CD4-positive, alpha-beta T cell treated with Interleukin-4 for 4 hours (primary cell): ENCODE data around the gene COPB1.

ENCODE experiments used
- DNase-seq: peaks from one replicate; pipeline ENCODE4 v3.0.0-alpha.2; 2020

The COPB1 gene

DNA sequence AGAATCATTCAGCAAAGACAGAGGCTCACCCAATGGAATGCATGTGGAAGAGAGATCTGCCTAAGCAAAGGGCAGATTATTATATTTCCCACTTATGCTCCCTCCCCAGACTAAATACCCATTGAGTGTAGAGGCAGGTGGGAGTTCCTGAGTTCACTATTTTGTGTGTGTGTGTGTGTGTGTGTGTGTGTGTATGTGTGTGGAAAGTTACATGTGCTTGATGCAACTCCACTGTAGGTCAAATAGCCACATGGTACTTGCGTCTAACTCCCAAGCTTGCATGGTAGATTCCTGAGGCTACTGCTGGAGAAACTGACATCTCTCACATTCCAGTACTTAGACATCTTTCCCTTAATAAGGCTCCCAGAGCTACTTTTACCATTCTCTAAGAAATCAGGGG is 3.4 kb upstream of the COPB1 start:
- no peak for DNase-seq

DNA sequence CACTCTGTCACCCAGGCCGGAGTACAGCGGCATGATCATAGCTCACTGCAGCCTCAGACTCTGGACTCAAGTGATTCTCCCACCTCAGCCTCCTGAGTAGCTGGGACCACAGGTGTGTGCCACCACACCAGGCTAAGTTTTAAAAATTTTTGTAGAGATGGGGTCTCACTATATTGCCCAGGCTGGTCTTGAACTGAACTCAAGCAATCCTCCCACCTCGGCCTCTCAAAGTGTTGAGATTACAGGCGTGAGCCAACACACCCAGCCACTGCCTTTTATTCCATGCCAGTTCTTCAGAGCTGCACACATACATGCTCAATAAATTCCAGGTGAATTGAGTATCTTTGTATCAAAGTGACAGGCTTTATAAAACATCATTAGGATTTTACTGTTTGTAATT is 2.4 kb upstream of the COPB1 start:
- DNase-seq = no peak

DNA sequence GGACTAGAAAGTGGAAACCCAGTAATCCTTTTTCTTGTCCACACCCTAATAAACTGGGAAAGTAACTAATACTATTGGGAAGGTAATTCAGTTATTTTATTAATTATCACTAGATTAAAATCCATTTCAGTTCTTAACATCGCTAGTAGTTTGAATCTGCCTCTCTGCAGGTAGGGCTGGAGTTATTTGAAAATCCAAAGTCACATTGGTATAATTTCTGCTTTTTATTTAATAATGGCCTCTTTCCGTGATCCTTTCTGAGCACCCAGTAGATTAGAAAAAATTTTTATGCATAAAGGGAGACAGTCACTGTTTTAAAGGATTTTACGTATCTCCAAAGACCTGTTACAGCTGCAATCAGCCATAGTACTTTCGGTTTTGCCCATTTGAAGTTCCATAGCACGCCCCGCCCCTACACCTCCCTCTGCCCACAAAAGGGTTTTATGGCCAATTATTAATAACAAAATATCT is 605 bp upstream of the COPB1 start:
- DNase-seq = peak; percentile 71

DNA sequence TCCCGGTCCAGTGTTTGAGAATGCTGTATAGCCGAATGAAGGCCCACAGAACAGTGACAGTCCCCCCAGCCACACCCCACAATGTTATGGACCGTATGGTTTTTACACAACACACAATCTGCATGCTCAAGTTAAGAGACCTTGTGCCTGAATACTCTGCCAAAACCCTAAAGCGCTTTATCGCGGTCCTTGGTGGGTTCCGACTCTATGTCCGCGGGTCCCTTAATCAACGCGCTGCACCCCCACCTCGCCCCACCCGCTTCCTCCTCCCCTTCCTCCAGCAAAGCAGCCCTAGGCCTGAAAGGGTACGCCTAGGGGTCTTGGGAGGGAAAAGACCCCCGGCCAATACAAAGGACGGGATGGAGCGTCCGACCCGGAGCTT is 442 bp downstream of the COPB1 start:
- peak; percentile 29 for DNase-seq

DNA sequence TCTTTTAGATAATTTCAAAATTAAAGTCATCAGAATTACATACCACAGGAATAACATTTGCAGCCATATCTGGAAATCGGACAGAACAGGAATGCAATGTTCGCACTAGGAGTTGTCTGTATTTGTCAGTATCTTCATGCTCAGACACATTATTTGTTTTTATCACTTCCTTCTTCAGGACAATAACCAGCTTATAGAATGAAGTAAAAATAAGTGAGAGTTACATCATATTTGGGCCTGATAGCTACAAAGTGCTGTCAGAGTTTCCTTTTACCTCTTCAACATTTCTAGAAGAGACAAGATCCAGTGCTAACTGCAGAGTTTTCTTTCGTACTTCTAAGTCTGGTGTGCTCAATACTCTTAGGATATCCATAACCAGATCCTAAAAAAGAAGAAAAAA is 18.9 kb downstream of the COPB1 start:
- no peak for DNase-seq

DNA sequence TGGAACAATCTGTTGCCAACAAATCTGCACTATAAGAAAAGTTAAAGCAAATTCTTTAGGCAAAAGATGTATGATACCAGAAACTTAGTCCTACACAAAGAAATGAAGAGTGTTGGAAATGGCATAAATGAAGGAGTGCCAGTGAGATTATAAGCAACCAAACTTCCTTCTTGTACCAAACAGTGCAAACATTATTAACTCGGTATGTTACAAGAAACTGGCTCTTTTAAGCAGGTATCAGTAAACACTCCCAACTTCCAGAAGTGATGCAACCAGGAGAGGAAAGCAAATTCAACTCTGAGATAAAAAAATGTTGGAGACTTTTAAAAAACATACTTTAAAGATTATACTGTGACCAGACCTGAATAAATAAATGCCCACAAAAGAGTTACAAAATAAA is 28.5 kb downstream of the COPB1 start:
- DNase-seq = no peak

DNA sequence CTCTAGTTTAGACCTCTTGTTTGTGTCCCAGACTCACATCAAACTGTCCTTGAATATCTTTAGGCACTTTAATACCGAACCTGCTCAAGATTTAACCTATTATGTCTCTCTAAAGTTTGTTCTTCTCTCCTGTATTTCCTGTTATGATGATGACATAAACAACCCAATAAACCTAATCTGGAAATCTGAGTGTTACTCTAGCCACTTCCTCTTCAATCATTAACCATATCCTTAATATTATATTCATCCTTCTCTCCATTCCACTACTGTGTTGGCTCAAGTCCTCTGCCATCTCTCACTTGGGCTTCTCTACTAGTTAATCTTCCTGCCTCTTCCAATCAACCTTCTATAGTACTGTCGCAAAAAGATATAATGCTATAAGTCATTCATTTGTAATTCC is 36.0 kb downstream of the COPB1 start:
- DNase-seq = no peak

DNA sequence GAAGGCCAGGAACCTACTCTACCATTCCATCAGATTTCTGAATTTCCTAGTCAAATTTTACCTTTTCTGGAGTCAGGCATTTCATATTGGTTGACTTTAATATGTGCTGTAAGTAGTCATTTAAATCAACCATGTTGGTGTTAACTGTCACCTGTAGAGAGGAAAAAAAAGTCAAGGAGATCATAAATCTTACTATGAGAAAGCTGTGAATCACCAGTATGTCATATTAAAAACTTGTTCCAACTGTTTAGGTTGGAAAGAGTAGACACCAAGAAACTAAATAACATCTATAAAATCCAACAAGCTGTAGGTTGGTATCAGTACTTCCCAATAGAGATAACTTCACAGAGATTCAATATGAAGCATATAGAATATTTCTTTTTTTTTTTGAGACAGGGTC is 39.5 kb downstream of the COPB1 start:
- no peak for DNase-seq

DNA sequence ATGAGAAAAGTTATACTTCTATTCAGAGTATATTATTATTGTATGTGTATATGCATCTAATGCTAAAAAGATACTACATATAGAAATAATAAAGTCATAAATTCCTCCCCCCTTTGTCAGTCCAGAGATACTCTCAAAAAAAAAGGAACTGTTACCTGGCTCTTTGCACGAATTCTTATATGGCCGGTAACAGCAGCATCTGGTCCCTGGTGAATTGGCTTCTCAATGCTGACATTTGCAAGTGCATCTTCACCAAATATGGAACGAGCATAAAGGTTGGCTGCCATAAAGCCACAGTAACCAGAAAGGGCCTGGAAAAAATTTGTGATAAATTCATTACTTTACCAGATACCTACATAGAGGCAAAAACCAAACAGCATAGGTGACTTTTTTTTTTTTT is 41.2 kb downstream of the COPB1 start:
- DNase-seq = no peak

DNA sequence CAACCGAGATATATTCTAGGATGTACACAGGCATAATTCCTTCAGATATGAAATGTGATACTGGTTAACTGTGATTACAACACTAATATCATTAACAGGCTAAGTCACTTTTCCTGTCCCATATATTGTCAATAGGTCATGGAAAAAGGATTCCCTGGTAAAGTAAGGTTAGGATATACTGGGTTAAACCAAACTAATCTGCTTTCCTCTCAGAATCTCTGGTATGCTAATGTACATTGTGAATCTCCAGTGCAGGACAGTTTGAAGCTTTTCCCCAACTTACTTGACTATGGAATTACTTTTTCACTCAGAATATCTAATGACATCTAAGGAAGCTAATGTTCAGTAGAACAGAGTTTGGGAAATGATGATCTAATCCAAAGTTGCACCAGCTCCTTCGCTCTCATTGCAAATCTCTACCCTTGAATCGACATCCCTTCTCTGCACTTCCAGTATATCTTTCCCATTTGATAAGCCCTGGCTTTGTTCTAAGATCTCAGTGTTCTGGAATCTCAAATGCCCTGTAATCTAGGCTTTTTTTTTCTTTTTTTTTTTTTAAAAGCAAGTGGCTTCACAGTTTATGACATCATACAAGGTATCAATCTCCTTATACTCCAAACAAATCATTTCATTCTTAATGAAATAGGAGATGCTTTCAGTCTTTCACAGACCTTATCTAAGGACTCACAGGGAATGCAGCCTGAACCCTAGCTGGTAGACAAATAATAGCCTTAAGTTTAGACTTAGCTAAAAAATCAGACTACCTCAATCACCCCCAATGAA is 43.8 kb downstream of the COPB1 start:
- no peak for DNase-seq

DNA sequence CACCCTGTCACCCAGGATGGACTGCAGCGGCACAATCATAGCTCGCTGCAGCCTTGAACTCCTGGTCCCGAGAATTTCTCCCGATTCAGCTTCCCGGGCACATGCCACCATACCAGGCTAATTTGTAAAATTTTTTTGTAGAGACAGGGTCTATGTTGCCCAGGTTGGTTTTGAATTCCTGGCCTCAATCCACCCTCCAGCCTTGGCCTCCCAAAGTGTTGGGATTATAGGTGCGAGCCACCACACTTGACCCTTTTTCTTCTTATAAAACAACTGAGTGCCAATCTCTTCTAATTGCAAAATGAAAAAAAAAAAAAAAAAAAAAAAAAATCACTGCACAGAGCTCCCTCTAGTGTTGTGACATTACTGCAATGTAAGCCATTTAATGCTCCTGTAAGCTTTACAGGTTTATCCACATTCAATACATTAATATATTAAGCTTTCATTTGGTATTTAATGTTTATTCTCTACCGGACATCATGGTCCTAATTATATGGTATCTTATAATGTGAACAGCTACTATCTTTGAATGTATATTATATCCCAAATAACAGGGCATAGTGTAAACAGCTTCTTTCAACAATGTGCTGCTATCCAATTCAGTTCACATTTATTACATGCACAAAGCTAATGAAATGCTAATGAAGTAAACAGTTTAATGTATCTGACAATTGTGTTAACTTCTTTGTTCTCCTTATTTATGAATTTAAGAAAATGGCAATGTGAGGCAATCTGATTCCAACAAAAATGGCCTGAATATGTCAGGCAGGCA is 44.6 kb downstream of the COPB1 start:
- DNase-seq = peak; percentile 8

DNA sequence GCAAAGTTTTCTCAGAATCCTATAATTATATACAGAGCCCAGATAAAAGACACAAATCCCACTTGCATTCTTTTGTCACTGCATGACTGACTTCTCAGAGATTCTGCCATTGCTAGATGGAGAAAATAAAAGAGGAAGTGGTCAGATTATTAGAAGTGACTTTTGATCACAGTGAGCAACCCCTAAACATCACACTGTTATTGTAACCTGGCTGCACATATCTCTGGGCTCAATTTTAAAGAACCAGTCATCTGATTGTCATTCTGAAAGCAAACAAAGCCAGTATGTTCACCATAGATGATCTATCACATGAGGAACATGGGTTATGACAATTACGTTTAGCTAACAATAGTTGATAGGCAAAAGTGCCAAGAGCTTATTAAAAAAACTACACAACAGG is 47.8 kb downstream of the COPB1 start:
- no peak for DNase-seq

DNA sequence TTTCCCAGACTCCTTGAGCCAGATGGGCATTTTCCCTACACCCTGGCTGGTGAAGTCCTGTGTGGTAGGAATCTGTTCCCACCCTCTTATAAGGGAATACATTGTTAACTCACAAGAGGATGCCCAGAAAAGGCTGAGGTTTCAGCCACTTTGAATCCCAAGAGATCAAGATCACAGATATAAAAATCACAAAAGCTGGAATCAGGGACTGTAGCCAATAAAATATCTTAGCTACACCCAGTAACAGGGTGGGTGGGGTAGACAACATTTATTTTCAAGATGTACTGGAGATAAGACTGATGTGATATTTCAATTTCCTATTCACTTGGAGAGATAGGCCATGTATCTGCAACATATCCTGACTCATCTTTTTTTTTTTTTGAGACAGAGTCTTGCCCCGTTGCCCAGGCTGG is 50.3 kb downstream of the COPB1 start:
- no peak for DNase-seq

DNA sequence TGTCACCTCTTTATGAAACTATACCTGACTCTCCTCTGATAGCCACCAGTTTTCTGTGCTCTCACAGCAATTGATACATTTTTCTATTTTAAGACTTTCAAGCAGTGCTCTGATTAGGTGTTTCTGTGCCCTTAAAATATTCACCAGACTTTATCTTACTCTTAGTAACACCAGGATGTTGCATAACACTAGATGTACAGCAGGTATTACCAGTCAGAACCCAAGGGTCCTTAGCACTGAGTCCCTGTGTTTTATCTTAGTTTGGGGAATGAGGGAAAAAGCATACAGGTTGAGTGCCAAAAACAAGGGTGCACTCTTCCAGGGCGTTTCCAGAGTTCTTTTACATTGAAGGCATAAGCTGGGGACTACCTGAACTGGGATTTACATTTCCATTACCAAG is 51.4 kb downstream of the COPB1 start:
- DNase-seq = no peak

DNA sequence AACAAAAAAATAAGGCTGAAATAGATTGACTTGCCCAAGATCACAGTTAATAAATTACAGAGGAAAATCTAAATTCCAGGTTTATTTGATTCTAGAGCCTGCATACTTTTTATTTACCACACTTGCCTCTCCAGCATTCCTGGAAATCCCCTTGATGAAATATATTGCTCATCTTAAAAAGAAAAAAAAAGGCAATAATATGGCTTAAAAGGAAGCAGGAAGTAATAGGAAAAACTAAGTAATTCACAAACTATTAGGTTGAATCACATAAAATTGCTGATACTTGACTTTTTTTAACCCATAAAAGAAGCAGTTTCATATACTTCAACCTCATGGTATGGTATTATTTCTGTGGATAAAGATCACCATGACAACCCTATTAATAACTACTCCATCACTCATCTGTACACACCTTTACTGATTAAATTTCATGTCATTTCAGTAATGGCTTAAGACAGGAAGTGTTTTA is 52.9 kb downstream of the COPB1 start:
- no peak for DNase-seq

DNA sequence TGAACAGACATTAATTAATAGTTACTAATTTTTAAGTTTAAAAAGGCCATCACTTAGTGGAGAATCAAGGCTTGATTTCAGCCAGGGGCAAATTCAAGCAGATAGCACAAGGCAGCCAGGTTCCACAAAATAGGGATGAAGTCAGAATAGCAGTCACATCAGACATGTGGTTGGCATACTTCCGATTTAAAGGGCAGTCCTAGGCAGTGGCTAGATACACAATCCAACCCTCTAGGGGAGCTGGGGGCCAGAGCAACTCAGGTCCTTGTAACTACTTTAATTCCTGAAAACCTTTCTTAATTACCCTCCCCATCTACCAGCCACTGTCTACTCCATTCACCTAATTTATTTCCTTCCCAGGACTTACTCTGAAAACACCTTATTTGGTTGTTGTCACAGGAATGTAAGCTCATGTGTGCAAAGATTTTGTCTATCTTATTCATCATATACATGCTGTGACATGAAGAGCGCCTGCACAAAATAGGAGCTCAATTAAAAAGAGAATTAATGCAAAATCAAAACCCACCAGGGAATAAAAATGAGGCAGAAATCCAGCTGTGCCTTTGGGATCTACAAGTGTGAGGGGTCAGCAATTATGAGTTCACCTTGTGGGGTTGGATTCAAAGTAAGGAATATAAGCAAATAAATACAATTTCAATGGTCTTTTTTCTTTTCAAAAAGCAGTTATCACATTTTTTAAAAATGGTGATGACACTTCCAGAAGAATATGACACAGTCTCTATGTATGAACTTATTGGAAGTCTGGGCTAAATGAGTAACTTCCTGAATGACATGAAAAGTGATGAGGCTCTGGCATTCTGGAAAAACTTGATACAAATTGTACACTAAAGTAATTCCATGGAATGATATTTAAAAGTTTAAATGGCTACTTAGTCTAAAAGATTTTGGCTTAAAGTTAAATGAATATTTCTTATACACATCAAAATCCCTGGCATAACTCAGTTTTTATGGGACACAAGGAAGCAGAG is 53.8 kb downstream of the COPB1 start:
- DNase-seq = no peak

DNA sequence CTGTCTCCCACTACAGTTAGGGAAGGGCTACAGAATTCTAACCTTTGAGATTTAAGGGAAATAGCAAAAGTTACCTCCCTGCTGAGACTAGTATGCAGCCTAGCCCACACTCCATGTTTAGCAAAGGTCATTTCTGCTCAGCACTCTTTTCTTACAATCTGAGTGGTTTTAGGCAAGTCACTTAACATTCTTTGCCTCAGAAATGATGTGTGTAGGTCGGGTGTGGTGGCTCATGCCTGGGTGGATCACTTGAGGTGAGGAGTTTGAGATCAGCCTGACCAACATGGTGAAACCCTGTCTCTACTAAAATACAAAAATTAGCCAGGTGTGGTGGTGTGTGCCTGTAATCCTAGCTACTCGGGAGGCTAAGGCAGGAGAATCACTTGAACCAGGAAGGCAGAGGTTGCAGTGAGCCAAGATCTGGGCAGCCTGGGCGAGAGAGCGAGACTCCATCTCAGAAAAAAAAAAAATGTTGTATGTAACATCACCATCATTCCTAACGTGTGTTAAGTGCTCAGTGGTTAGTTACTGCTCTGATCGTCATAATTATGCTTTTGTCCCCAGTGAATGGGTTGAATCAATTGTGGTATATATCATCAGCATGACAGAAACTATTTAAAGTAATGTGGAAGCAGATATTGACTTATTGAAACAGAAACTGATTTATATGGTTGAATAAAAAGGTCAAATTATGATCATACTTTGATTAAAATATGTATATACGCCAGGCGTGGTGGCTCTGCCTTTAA is 55.0 kb downstream of the COPB1 start:
- DNase-seq = no peak

DNA sequence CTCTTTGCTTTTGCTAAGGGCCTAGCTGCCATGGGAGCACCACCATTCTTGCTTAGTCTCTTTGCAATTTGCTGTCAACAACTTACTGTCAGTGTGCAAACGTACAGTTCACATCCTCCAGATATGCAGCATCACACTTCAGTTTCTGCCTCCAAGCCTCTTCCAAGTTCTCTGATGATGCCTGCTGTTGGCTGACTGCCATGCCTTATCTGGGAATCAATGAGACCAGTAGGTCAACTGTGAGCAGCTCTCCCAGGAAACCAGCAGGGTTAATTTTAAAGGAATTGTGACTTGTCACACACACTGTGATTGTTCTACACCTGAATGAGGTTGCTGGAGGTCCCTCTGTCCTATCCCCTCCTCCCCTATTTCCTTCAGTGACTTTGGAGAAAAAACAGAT is 56.0 kb downstream of the COPB1 start:
- DNase-seq = no peak

DNA sequence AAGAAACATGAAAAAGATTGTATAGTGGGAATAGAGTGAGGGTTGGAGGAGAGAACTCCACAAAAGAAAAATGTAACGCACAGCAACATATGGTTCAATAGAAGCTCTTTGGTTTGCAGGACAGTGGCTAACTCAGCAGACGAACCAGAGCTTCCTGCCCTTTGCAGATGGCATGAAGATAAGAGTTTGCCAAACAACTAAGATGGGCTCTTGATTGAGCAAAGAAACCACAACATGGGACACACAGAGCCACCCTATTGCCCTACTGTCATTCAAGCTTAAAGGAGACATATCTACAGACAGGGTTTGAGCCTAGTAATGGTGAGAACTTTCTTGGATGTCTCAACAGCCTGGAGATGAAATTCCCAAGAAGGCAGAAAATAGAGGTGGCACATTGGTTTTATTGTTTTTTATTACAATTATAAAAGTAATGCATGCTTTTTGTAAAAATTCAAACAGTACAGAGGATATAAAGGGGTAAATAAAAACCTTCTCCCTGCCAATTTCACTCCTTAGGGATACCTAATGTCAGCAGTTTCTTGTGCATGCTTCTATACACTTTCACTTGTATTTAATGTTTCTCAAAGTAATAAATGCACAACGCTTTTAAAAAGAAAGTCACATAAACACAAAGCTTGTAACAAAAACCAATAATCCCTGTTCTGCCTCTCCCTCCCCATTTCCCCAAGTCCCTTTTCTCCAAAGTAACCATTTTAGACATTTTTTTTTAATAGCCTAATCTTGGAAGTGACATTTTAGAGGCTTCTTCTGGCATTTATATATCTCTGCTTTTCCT is 63.7 kb downstream of the COPB1 start:
- DNase-seq = peak; percentile 23

DNA sequence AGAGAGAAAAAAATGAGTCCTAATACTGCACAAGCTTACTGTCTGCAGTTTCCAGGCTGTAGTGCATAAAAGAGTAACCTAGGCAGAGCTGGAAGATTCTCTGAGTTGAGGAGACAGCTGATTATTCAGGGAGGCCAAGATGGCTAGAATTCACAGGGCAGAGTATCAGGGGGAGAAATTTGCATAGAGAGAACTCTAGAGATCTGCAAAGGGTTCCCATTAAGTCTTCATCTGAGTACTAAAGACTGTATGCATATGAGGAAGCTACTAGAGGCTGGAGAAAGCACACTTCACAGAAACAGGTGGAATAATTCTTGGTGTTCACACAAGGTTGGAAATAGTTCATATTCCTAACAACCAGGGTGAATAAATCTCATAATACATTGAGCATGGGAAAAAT is 74.0 kb downstream of the COPB1 start:
- no peak for DNase-seq

DNA sequence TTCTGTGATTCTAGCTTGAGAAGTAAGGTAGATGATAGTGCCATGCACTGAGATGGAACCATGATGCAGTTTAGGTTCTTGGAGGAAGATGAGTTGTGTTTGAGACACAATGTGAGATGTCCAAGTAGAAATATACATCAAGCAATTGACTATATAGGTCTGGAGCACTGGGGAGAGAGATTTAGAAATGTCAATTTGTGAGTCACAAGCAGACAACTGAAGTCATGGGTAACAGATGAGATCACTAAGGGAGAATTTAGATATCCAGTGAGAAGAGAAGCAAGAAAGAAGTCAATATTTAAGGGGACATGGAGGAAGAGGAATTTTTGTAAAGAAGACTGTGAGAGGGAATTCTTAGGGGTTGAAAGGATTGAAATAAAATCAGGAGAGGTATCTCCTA is 75.5 kb downstream of the COPB1 start:
- DNase-seq = no peak

DNA sequence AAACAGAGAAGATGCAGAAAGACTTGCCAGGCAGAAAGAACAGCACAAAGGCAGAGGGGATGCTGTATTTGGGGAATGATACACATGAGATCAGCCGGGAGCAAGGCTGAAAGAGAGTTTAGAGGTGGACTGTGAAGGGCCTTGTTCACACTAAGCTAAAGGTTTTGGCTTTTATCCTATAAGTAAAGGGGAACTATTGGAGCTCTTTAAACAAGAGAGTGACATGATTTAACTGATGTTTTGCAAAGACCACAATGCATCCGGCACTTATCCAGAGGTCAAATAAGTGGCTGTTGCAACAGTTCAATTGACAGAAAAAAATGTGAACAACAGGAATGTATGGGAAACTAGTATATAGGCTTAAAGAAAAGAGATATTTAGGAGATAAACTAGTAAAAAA is 76.0 kb downstream of the COPB1 start:
- no peak for DNase-seq
